Measurements from ENCODE around the gene FBXW8. TPM values are rescaled to one million over a fixed set of nuclear protein-coding genes. Genes with fewer than 3 reads are reported as not detected.

Gene FBXW8
- total RNA-seq, 1 donor: 24.6 TPM

- no peak for TF ChIP-seq CTCF (IDR thresholded peaks at IDR 0.05; ENCODE audit: insufficient read depth, low read depth, low read length)
- no peak for DNase-seq (ENCODE audit: low read depth)
- H3K4me3 ChIP-seq (ENCODE audit: low read depth, low read length): no peak overlapping the region
These were observed 11.6 kb downstream of the FBXW8 start for GRCh38 chr12:116922194-116922897.

- peak; percentile 69 for DNase-seq (ENCODE audit: low read depth)
- TF ChIP-seq CTCF (IDR thresholded peaks at IDR 0.05; ENCODE audit: insufficient read depth, low read depth, low read length): no peak
- no peak overlapping the region for H3K4me3 ChIP-seq (ENCODE audit: low read depth, low read length)
These were observed 14.1 kb downstream of the FBXW8 start for GRCh38 chr12:116924558-116925453.

- no peak overlapping the region for H3K4me3 ChIP-seq (ENCODE audit: low read depth, low read length)
- no peak for DNase-seq (ENCODE audit: low read depth)
- no peak for TF ChIP-seq CTCF (IDR thresholded peaks at IDR 0.05; ENCODE audit: insufficient read depth, low read depth, low read length)
These were observed 15.8 kb downstream of the FBXW8 start for GRCh38 chr12:116926283-116927243.

GRCh38 chr12:116927244-116927940, 16.6 kb downstream of the FBXW8 start:
- no peak for DNase-seq (ENCODE audit: low read depth)
- no peak for TF ChIP-seq CTCF (IDR thresholded peaks at IDR 0.05; ENCODE audit: insufficient read depth, low read depth, low read length)
- H3K4me3 ChIP-seq (ENCODE audit: low read depth, low read length): no peak overlapping the region

- no peak for TF ChIP-seq CTCF (IDR thresholded peaks at IDR 0.05; ENCODE audit: insufficient read depth, low read depth, low read length)
- no peak overlapping the region for H3K4me3 ChIP-seq (ENCODE audit: low read depth, low read length)
- no peak for DNase-seq (ENCODE audit: low read depth)
These were observed 17.8 kb downstream of the FBXW8 start for GRCh38 chr12:116928504-116928903.

- DNase-seq (ENCODE audit: low read depth): no peak
- TF ChIP-seq CTCF (IDR thresholded peaks at IDR 0.05; ENCODE audit: insufficient read depth, low read depth, low read length): no peak
These were observed 19.1 kb downstream of the FBXW8 start for GRCh38 chr12:116929885-116930284.

More at GRCh38 chr12:116929885-116930284, 19.1 kb downstream of the FBXW8 start:
- no peak overlapping the region for H3K4me3 ChIP-seq (ENCODE audit: low read depth, low read length)

Data from fibroblast of villous mesenchyme (primary cell).